HG03097 (cell line): ENCODE measurements around the gene LRFN3.
"Not testable (repeated sequence)": the region's sequence is repeated elsewhere in the genome, so short reads cannot be mapped to it uniquely, and the experiment has no call there.

Experiments used
- ATAC-seq: cut with Tn5 transposase; IDR thresholded peaks from one replicate; pipeline ENCODE4 v1.9.1; 2021; ENCODE audit not compliant: unreplicated experiment, low FRiP score

The LRFN3 gene

GRCh38 chr19:35935911-35936737 lies at the start of gene LRFN3:
Gene LRFN3, plus strand, starts transcription at chr19:35936374. Its CDS starts 3,052 bp downstream, at chr19:35939426.
- ATAC-seq = no peak

GRCh38 chr19:35887197-35887596 lies 49.0 kb upstream of the LRFN3 start:
- no peak for ATAC-seq

GRCh38 chr19:35888398-35888797 lies 47.8 kb upstream of the LRFN3 start:
- no peak for ATAC-seq

- ATAC-seq = no peak
Observed at GRCh38 chr19:35889370-35890112, 46.6 kb upstream of the LRFN3 start.

- no peak for ATAC-seq
Observed at GRCh38 chr19:35890113-35890650, 46.0 kb upstream of the LRFN3 start.

- not testable (repeated sequence) for ATAC-seq
Observed at GRCh38 chr19:35891819-35892218, 44.4 kb upstream of the LRFN3 start.

- ATAC-seq = no peak
Observed at GRCh38 chr19:35894342-35894741, 41.8 kb upstream of the LRFN3 start.

- ATAC-seq = no peak
Observed at GRCh38 chr19:35895911-35896642, 40.1 kb upstream of the LRFN3 start.

GRCh38 chr19:35896643-35897040 lies 39.5 kb upstream of the LRFN3 start:
- ATAC-seq = no peak

GRCh38 chr19:35897706-35898451 lies 38.3 kb upstream of the LRFN3 start:
- no peak for ATAC-seq

- ATAC-seq = no peak
Observed at GRCh38 chr19:35898499-35898809, 37.7 kb upstream of the LRFN3 start.

GRCh38 chr19:35899547-35900214 lies 36.5 kb upstream of the LRFN3 start:
- peak; percentile 32 for ATAC-seq

GRCh38 chr19:35901055-35901644 lies 35.0 kb upstream of the LRFN3 start:
- ATAC-seq = no peak

- no peak for ATAC-seq
Observed at GRCh38 chr19:35901854-35902661, 34.1 kb upstream of the LRFN3 start, which contains the start of gene HCST. Gene HCST, plus strand, starts transcription at chr19:35902529. Its CDS starts 65 bp downstream, at chr19:35902594.

GRCh38 chr19:35902870-35903475 lies 33.2 kb upstream of the LRFN3 start:
- ATAC-seq = no peak

GRCh38 chr19:35903550-35904179 lies 32.5 kb upstream of the LRFN3 start:
- ATAC-seq = peak; percentile 46

GRCh38 chr19:35904311-35905068 lies 31.7 kb upstream of the LRFN3 start:
- ATAC-seq = no peak
